MG63 (cell line): ENCODE data around the gene OAS3. TPM values are rescaled to one million over a fixed set of nuclear protein-coding genes. Genes with fewer than 3 reads are reported as not detected.

Experiments used
- DNase-seq: peaks from one replicate; pipeline ENCODE4 v3.0.0-alpha.2; 2020
- H3K27me3 ChIP-seq: fragments of 250-450 bp; sonication (Bioruptor Pico); 2 replicates; pipeline ENCODE4 v1.5.1; 2020; ENCODE audit warnings: mild to moderate bottlenecking, moderate library complexity
- H3K36me3 ChIP-seq: fragments of 250-450 bp; sonication (Bioruptor Pico); 2 replicates; pipeline ENCODE4 v1.5.1; 2020; ENCODE audit warnings: mild to moderate bottlenecking, moderate library complexity
- H3K4me3 ChIP-seq: fragments of 250-450 bp; sonication (Bioruptor Pico); 2 replicates; pipeline ENCODE4 v1.5.1; 2020; ENCODE audit warnings: mild to moderate bottlenecking, moderate library complexity
- H3K9me3 ChIP-seq: fragments of 250-450 bp; sonication (Bioruptor Pico); 2 replicates; pipeline ENCODE4 v1.5.1; 2020; ENCODE audit warnings: mild to moderate bottlenecking, moderate library complexity
- total RNA-seq: library from RNA; depleted of rRNA; stranded (reverse); fragments of >200 nt; shearing (Covaris generic); gene quantifications from 2 replicates; pipeline ENCODE4 v1.2.3, GENCODE V29; 2014; ENCODE audit warnings: low replicate concordance; rRNA removed

Gene OAS3
- 8.6 and 12.5 TPM in 2 replicates for total RNA-seq

- H3K4me3 ChIP-seq = peak within 1 kb of the TSS; percentile 76
- no peaks in the 10 kb centered on the region for H3K27me3 ChIP-seq
- no peaks in the 10 kb centered on the region for H3K9me3 ChIP-seq
- DNase-seq = peak; percentile 87
- H3K36me3 ChIP-seq = no peaks in the 10 kb centered on the region
Observed at GRCh38 chr12:112937741-112938719, at the start of gene OAS3. Gene OAS3, plus strand, starts transcription at chr12:112938474. Its CDS starts 57 bp downstream, at chr12:112938531.

- DNase-seq = peak; percentile 44
- Histone ChIP-seq H3K4me3 (no peak overlapping the region), H3K9me3 (no peaks in the 10 kb centered on the region), H3K27me3 (no peaks in the 10 kb centered on the region), H3K36me3 (no peaks in the 10 kb centered on the region)
Observed at GRCh38 chr12:112891093-112892024, 46.9 kb upstream of the OAS3 start.

- Histone ChIP-seq H3K4me3 (no peak overlapping the region), H3K36me3 (no peaks in the 10 kb centered on the region), H3K9me3 (no peaks in the 10 kb centered on the region), H3K27me3 (no peaks in the 10 kb centered on the region)
- no peak for DNase-seq
Observed at GRCh38 chr12:112892856-112893255, 45.4 kb upstream of the OAS3 start.

- no peaks in the 10 kb centered on the region for H3K9me3 ChIP-seq
- no peaks in the 10 kb centered on the region for H3K36me3 ChIP-seq
Observed at GRCh38 chr12:112894128-112894527, 44.1 kb upstream of the OAS3 start.

GRCh38 chr12:112898380-112898779 lies 39.9 kb upstream of the OAS3 start:
- Histone ChIP-seq H3K27me3 (peaks cover 2% of the 10 kb centered on the region; the same call in 1 of the 2 replicates), H3K4me3 (no peak overlapping the region), H3K36me3 (no peaks in the 10 kb centered on the region), H3K9me3 (no peaks in the 10 kb centered on the region)
- no peak for DNase-seq

More at GRCh38 chr12:112894128-112894527, 44.1 kb upstream of the OAS3 start:
- Histone ChIP-seq H3K4me3 (no peak overlapping the region), H3K27me3 (peaks cover 2% of the 10 kb centered on the region; the same call in 1 of the 2 replicates)
- no peak for DNase-seq

GRCh38 chr12:112900298-112901145 lies 37.8 kb upstream of the OAS3 start:
- peaks cover 2% of the 10 kb centered on the region; the same call in 1 of the 2 replicates for H3K27me3 ChIP-seq
- peak; percentile 27 for DNase-seq
- H3K9me3 ChIP-seq = no peaks in the 10 kb centered on the region
- H3K36me3 ChIP-seq = no peaks in the 10 kb centered on the region
- no peak overlapping the region for H3K4me3 ChIP-seq

- Histone ChIP-seq H3K36me3 (no peaks in the 10 kb centered on the region), H3K9me3 (no peaks in the 10 kb centered on the region), H3K27me3 (peaks cover 2% of the 10 kb centered on the region; the same call in 1 of the 2 replicates), H3K4me3 (no peak overlapping the region)
- DNase-seq = peak; percentile 61
Observed at GRCh38 chr12:112901271-112901670, 37.0 kb upstream of the OAS3 start.

- Histone ChIP-seq H3K36me3 (no peaks in the 10 kb centered on the region), H3K4me3 (no peak overlapping the region), H3K9me3 (no peaks in the 10 kb centered on the region), H3K27me3 (no peaks in the 10 kb centered on the region)
- peak; percentile 25 for DNase-seq
Observed at GRCh38 chr12:112904571-112904970, 33.7 kb upstream of the OAS3 start.

- H3K27me3 ChIP-seq = no peaks in the 10 kb centered on the region
- DNase-seq = peak; percentile 49
- no peaks in the 10 kb centered on the region for H3K9me3 ChIP-seq
- no peaks in the 10 kb centered on the region for H3K36me3 ChIP-seq
- no peak overlapping the region for H3K4me3 ChIP-seq
Observed at GRCh38 chr12:112905451-112906089, 32.7 kb upstream of the OAS3 start.

- no peaks in the 10 kb centered on the region for H3K9me3 ChIP-seq
- H3K27me3 ChIP-seq = no peaks in the 10 kb centered on the region
- H3K36me3 ChIP-seq = no peaks in the 10 kb centered on the region
- DNase-seq = peak; percentile 42
- H3K4me3 ChIP-seq = peak within 1 kb of the TSS; percentile 50
Observed at GRCh38 chr12:112906712-112907414, 31.4 kb upstream of the OAS3 start, which contains the start of gene OAS1. Gene OAS1, plus strand, starts transcription at chr12:112906962. Its CDS starts 78 bp downstream, at chr12:112907040.

- Histone ChIP-seq H3K4me3 (peak overlapping the region; percentile 50), H3K36me3 (no peaks in the 10 kb centered on the region), H3K27me3 (no peaks in the 10 kb centered on the region), H3K9me3 (peaks cover under 1% of the 10 kb centered on the region; the same call in 1 of the 2 replicates)
- no peak for DNase-seq
Observed at GRCh38 chr12:112907415-112908157, 30.7 kb upstream of the OAS3 start.

- H3K4me3 ChIP-seq = no peak overlapping the region
- H3K27me3 ChIP-seq = no peaks in the 10 kb centered on the region
- H3K36me3 ChIP-seq = no peaks in the 10 kb centered on the region
- H3K9me3 ChIP-seq = peaks cover 10% of the 10 kb centered on the region
- DNase-seq = no peak
Observed at GRCh38 chr12:112908548-112908947, 29.7 kb upstream of the OAS3 start.

GRCh38 chr12:112909693-112910092 lies 28.6 kb upstream of the OAS3 start:
- no peak for DNase-seq
- Histone ChIP-seq H3K36me3 (no peaks in the 10 kb centered on the region), H3K9me3 (peaks cover 14% of the 10 kb centered on the region), H3K27me3 (no peaks in the 10 kb centered on the region), H3K4me3 (no peak overlapping the region)

GRCh38 chr12:112913038-112913688 lies 25.1 kb upstream of the OAS3 start:
- Histone ChIP-seq H3K36me3 (no peaks in the 10 kb centered on the region), H3K4me3 (no peak overlapping the region), H3K9me3 (peaks cover 14% of the 10 kb centered on the region), H3K27me3 (no peaks in the 10 kb centered on the region)
- DNase-seq = no peak
